HG02970 (cell line): ENCODE results near the gene MBD4.
"Not testable (repeated sequence)": the region's sequence is repeated elsewhere in the genome, so short reads cannot be mapped to it uniquely, and the experiment has no call there.

Experiments
- ATAC-seq: cut with Tn5 transposase; IDR thresholded peaks from one replicate; pipeline ENCODE4 v1.9.1; 2021; ENCODE audit warnings: mild to moderate bottlenecking, moderate library complexity, moderate number of reproducible peaks; ENCODE audit not compliant: unreplicated experiment, low FRiP score

The MBD4 gene

GRCh38 chr3:129385507-129385906 lies 54.2 kb downstream of the MBD4 start:
- not testable (repeated sequence) for ATAC-seq

DNA sequence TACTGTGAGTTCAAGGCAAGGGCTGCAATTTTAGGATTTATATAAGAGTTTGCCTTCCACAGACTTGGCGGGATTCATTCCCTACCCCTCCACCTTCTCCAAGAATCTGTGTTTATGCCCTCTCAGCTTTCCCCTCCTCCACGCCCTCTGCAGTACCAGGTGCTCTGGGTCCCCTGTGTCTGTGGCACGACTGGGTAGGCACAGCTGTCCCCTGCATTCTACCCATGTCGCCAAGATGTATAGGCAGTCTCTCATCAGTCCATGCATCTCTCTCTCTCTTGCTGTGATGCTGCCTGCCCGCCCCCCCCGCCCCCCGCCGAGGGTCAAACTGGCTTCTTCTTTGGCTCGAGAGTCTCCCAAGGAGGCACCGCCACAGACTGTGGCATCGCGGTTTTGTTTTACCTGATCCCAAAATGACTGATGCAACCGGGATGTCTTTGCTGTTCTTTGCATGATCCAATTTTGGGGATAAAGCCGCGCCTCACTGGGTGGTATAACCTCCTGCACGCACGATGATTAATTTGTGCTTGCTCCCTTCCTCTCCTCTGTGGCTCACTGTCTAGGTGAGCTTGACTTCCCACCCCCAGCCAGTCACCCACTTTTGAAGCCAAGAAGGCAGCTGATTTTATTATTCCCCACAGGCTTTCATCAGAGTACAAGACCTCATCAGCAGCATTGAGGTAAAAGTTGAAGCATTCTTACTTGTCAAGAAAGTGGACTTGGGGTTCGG lies 55.0 kb downstream of the MBD4 start:
- ATAC-seq = no peak

DNA sequence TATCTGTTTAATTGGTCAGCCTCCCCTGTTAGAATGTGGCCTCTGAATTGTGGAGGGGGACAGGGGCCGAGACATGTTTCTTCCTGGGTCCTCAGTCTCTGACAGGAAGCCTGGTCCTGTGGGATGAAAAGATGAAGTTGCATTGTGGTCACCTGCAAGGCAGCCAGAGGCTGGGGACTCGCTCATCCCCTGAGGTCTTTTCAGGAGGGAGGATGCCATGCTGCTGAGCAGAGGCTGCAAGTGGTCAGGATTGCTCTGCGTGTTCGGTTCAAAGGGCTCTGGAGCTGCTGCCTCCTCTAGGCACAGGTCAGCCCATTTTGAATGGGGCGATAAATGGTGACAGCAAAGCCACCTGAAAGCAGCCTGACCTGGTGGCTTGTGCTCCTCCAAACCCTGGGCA lies 55.6 kb downstream of the MBD4 start:
- not testable (repeated sequence) for ATAC-seq

DNA sequence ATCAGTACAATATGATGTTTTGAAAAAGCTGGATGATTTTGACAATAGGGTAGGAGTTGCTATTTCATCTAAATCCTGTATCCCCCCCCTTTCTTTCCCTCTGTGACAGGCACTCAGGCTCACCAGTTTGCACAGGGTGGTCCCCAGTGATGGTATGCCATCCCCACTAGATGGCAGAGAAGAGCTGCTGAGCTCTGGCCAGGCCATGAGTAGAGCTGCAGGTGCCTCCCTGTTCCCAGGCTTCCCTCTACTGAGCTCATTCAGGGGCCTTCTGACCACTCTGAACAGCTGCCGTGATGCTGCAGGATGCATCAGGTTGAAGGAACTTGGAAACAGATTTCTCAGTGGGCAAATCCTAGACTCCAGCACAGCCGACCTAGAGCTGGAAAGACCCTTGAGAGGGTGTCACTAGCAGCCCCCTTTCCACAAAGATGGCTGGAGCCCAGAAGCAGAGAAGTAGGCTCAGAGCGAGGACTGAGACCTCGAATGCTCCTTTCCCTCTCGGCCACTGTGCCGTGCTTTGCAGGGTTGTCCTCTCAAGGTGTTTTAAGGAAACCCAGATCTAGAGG lies 56.4 kb downstream of the MBD4 start:
- ATAC-seq = no peak

DNA sequence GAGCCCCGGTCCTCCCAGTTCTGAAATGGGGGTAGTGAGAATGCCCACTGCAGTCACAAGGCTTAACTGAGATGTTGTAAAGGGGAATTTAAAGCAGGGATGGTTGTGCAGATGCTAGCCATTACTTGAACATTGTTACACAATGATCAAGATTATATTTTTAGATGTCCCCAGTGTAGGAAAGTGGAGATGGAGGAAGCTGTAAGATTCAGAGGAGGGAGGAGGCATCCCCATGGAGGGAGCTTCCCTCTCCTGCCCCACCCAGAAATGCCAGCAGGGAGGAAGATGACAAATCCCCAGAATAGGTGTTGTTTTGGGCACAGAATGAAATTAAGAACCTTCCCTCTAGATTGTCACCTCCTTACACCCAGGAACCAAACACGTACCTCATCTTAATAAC lies 57.4 kb downstream of the MBD4 start:
- no peak for ATAC-seq
